ES-I3 (cell line): Measurements from ENCODE around the gene MMRN2.

Experiments
- H3K36me3 ChIP-seq: 2 replicates; pipeline ENCODE4 v1.6.1; 2013; ENCODE audit warnings: mild to moderate bottlenecking, low read length, control low read depth, moderate library complexity; ENCODE audit not compliant: insufficient read depth
- H3K4me1 ChIP-seq: 2 replicates; pipeline ENCODE4 v1.6.1; 2013; ENCODE audit warnings: mild to moderate bottlenecking, control low read depth, low read length; ENCODE audit not compliant: insufficient read depth
- H3K9ac ChIP-seq: 2 replicates; pipeline ENCODE4 v1.6.1; 2013; ENCODE audit warnings: low read depth, mild to moderate bottlenecking, low read length, moderate library complexity
- H3K9me3 ChIP-seq: 2 replicates; pipeline ENCODE4 v1.6.1; 2013; ENCODE audit warnings: mild to moderate bottlenecking, low read length, moderate library complexity; ENCODE audit not compliant: control insufficient read depth, insufficient read depth

Gene MMRN2

GRCh38 chr10:86976362-86977056, 19.1 kb upstream of the MMRN2 start:
- Histone ChIP-seq H3K9ac (no peak overlapping the region), H3K9me3 (no peaks in the 10 kb centered on the region), H3K4me1 (peaks cover 13% of the 10 kb centered on the region), H3K36me3 (no peaks in the 10 kb centered on the region)

GRCh38 chr10:86974484-86974883, 17.1 kb upstream of the MMRN2 start:
- no peaks in the 10 kb centered on the region for H3K36me3 ChIP-seq
- no peak overlapping the region for H3K9ac ChIP-seq
- no peaks in the 10 kb centered on the region for H3K9me3 ChIP-seq
- H3K4me1 ChIP-seq, result peaks cover 9% of the 10 kb centered on the region

GRCh38 chr10:86972613-86973380, 15.4 kb upstream of the MMRN2 start:
- no peaks in the 10 kb centered on the region for H3K36me3 ChIP-seq
- H3K9ac ChIP-seq, result no peak overlapping the region
- peaks cover 16% of the 10 kb centered on the region for H3K4me1 ChIP-seq
- no peaks in the 10 kb centered on the region for H3K9me3 ChIP-seq

- no peaks in the 10 kb centered on the region for H3K36me3 ChIP-seq
- peaks cover 25% of the 10 kb centered on the region for H3K4me1 ChIP-seq
- H3K9ac ChIP-seq, result peak overlapping the region; percentile 77
- H3K9me3 ChIP-seq, result no peaks in the 10 kb centered on the region
Observed at GRCh38 chr10:86971232-86971991, 14.0 kb upstream of the MMRN2 start.

GRCh38 chr10:86970982-86971231, 13.5 kb upstream of the MMRN2 start:
- peak overlapping the region; percentile 77 for H3K9ac ChIP-seq
- peaks cover 31% of the 10 kb centered on the region for H3K4me1 ChIP-seq
- H3K9me3 ChIP-seq, result no peaks in the 10 kb centered on the region
- H3K36me3 ChIP-seq, result no peaks in the 10 kb centered on the region

GRCh38 chr10:86970162-86970981, 13.0 kb upstream of the MMRN2 start:
- peaks cover 35% of the 10 kb centered on the region for H3K4me1 ChIP-seq
- peak overlapping the region; percentile 77 for H3K9ac ChIP-seq
- no peaks in the 10 kb centered on the region for H3K9me3 ChIP-seq
- no peaks in the 10 kb centered on the region for H3K36me3 ChIP-seq

- H3K4me1 ChIP-seq, result peaks cover 35% of the 10 kb centered on the region
Observed at GRCh38 chr10:86969421-86970041, 12.1 kb upstream of the MMRN2 start.

GRCh38 chr10:86968994-86969355, 11.6 kb upstream of the MMRN2 start:
- H3K36me3 ChIP-seq, result no peaks in the 10 kb centered on the region
- peak overlapping the region; percentile 77; the same call in 1 of the 2 replicates for H3K9ac ChIP-seq
- peaks cover 35% of the 10 kb centered on the region for H3K4me1 ChIP-seq
- no peaks in the 10 kb centered on the region for H3K9me3 ChIP-seq

More at GRCh38 chr10:86969421-86970041, 12.1 kb upstream of the MMRN2 start:
- no peaks in the 10 kb centered on the region for H3K9me3 ChIP-seq
- H3K36me3 ChIP-seq, result no peaks in the 10 kb centered on the region
- peak overlapping the region; percentile 77; the same call in 1 of the 2 replicates for H3K9ac ChIP-seq

GRCh38 chr10:86968271-86968993, 11.0 kb upstream of the MMRN2 start, which contains the start of gene ADIRF:
Gene ADIRF (plus strand): TSS chr10:86968482. CDS start chr10:86968545, 63 bp downstream.
- peaks cover 35% of the 10 kb centered on the region for H3K4me1 ChIP-seq

GRCh38 chr10:86967481-86967941, 10.1 kb upstream of the MMRN2 start:
- H3K9ac ChIP-seq, result no peak overlapping the region

More at GRCh38 chr10:86968271-86968993, 11.0 kb upstream of the MMRN2 start, which contains the start of gene ADIRF:
- peak within 1 kb of the TSS; percentile 77; the same call in 1 of the 2 replicates for H3K9ac ChIP-seq
- H3K9me3 ChIP-seq, result no peaks in the 10 kb centered on the region
- no peaks in the 10 kb centered on the region for H3K36me3 ChIP-seq

GRCh38 chr10:86965986-86966654, 8.7 kb upstream of the MMRN2 start:
- peaks cover 29% of the 10 kb centered on the region for H3K4me1 ChIP-seq
- H3K9ac ChIP-seq, result no peak overlapping the region; the same call in 1 of the 2 replicates
- no peaks in the 10 kb centered on the region for H3K36me3 ChIP-seq
- H3K9me3 ChIP-seq, result no peaks in the 10 kb centered on the region

More at GRCh38 chr10:86967481-86967941, 10.1 kb upstream of the MMRN2 start:
- H3K36me3 ChIP-seq, result no peaks in the 10 kb centered on the region
- peaks cover 29% of the 10 kb centered on the region for H3K4me1 ChIP-seq
- no peaks in the 10 kb centered on the region for H3K9me3 ChIP-seq

GRCh38 chr10:86964847-86965190, 7.4 kb upstream of the MMRN2 start:
- Histone ChIP-seq H3K9me3 (no peaks in the 10 kb centered on the region), H3K4me1 (peaks cover 39% of the 10 kb centered on the region), H3K9ac (no peak overlapping the region), H3K36me3 (no peaks in the 10 kb centered on the region)
